Thoracic aorta (tissue), 2 donors: ENCODE results near the gene TENM3. TPM values are rescaled to one million over a fixed set of nuclear protein-coding genes. Genes with fewer than 3 reads are reported as not detected.

Source experiments
- ATAC-seq: fragments of 150-250 bp; one replicate; pipeline ENCODE4 v1.8.0; 2017; ENCODE audit warnings: low read depth; ENCODE audit not compliant: insufficient number of reproducible peaks, low FRiP score
- DNase-seq: peaks from one replicate; pipeline ENCODE4 v3.0.0-alpha.2; 2020; ENCODE audit warnings: low spot score
- H3K27ac ChIP-seq, 2 donors: fragments of 200-600 bp; sonication (generic); 1 replicate in 1 of 2; 2 replicates in 1 of 2; pipeline ENCODE4 v1.5.1; 2016; ENCODE audit warnings: mild to moderate bottlenecking in 2 of 2, moderate library complexity in 2 of 2
- H3K27me3 ChIP-seq: fragments of 200-600 bp; sonication (generic); replicated peaks from 2 replicates; pipeline ENCODE4 v1.6.0; 2016; ENCODE audit warnings: mild to moderate bottlenecking; ENCODE audit not compliant: insufficient read depth
- H3K36me3 ChIP-seq: fragments of 200-600 bp; sonication (generic); one replicate; pipeline ENCODE4 v1.5.1; 2016
- H3K4me1 ChIP-seq, 2 donors: fragments of 200-600 bp; sonication (generic); 1 replicate in 1 of 2; 2 replicates in 1 of 2; pipeline versions ENCODE4 v1.5.1 to v1.6.0; 2016; ENCODE audit warnings: low read depth in 2 of 2, mild to moderate bottlenecking in 1 of 2; ENCODE audit not compliant: control insufficient read depth in 1 of 2
- H3K4me3 ChIP-seq: fragments of 200-600 bp; sonication (generic); 2 replicates; pipeline ENCODE4 v1.5.1; 2016; ENCODE audit warnings: mild to moderate bottlenecking
- H3K9me3 ChIP-seq: fragments of 200-600 bp; sonication (generic); 2 replicates; pipeline ENCODE4 v1.5.1; 2016
- CTCF ChIP-seq: fragments of 200-600 bp; sonication (generic); IDR thresholded peaks from one replicate; pipeline ENCODE4 v1.5.1; 2019; ENCODE audit warnings: antibody characterized with exemption
- total RNA-seq, 2 donors: library from RNA; depleted of rRNA; stranded (reverse); fragments of >200 nt; gene quantifications; one replicate each; pipeline versions ENCODE4 v1.1.0 to v1.2.3, GENCODE V29; 2016

Gene TENM3
- total RNA-seq, 2 donors from 2014 or later, result 0.68 to 8.0 TPM

GRCh38 chr4:182486881-182487280, 243.7 kb downstream of the TENM3 start:
- ATAC-seq (no peak), DNase-seq (no peak)
- Histone ChIP-seq H3K9me3 (no peaks in the 10 kb centered on the region), H3K4me1 (no peaks in the 10 kb centered on the region), H3K27ac (no peak overlapping the region), H3K36me3 (no peaks in the 10 kb centered on the region), H3K27me3 (no peaks in the 10 kb centered on the region), H3K4me3 (no peak overlapping the region)
- TF ChIP-seq CTCF, result no peak

- Histone ChIP-seq H3K36me3 (no peaks in the 10 kb centered on the region), H3K27ac (no peak overlapping the region), H3K4me1 (peaks cover 0 to 4% of the 10 kb centered on the region in 2 donors), H3K4me3 (no peak overlapping the region), H3K9me3 (no peaks in the 10 kb centered on the region), H3K27me3 (no peaks in the 10 kb centered on the region)
- TF ChIP-seq CTCF, result no peak
- no peak for DNase-seq
- ATAC-seq, result no peak
These were observed 245.7 kb downstream of the TENM3 start for GRCh38 chr4:182488896-182489295.

- H3K36me3 ChIP-seq, result no peaks in the 10 kb centered on the region
- no peak for TF ChIP-seq CTCF
- no peaks in the 10 kb centered on the region for H3K27me3 ChIP-seq
- H3K4me1 ChIP-seq, result peaks cover 0 to 4% of the 10 kb centered on the region in 2 donors
- H3K27ac ChIP-seq, result no peak overlapping the region
- no peak overlapping the region for H3K4me3 ChIP-seq
- H3K9me3 ChIP-seq, result no peaks in the 10 kb centered on the region
- DNase-seq, result no peak
- no peak for ATAC-seq
These were observed 246.4 kb downstream of the TENM3 start for GRCh38 chr4:182489607-182490006.

GRCh38 chr4:182491719-182492118, 248.5 kb downstream of the TENM3 start:
- Histone ChIP-seq H3K36me3 (no peaks in the 10 kb centered on the region), H3K27ac (no peak overlapping the region), H3K4me1 (peaks cover 0 to 4% of the 10 kb centered on the region in 2 donors), H3K4me3 (no peak overlapping the region), H3K9me3 (no peaks in the 10 kb centered on the region), H3K27me3 (no peaks in the 10 kb centered on the region)
- DNase-seq (no peak), ATAC-seq (no peak)
- TF ChIP-seq CTCF, result no peak

GRCh38 chr4:182492423-182492822, 249.2 kb downstream of the TENM3 start:
- H3K27ac ChIP-seq, result no peak overlapping the region
- no peaks in the 10 kb centered on the region for H3K36me3 ChIP-seq
- DNase-seq (no peak), ATAC-seq (no peak)
- H3K9me3 ChIP-seq, result no peaks in the 10 kb centered on the region
- no peak overlapping the region for H3K4me3 ChIP-seq
- H3K27me3 ChIP-seq, result no peaks in the 10 kb centered on the region
- H3K4me1 ChIP-seq, result peaks cover 0 to 4% of the 10 kb centered on the region in 2 donors
- TF ChIP-seq CTCF, result no peak
